ENCODE measurements around the gene KAT6B. TPM values are rescaled to one million over a fixed set of nuclear protein-coding genes. Genes with fewer than 3 reads are reported as not detected.

Gene KAT6B
- total and polyA plus RNA-seq, 2 donors (not counting 1 experiment from before 2014, with no cell fraction given), result 8.6 to 111 TPM

- Histone ChIP-seq H3K4me3 (ENCODE audit: control extremely low read depth in 1 of 5, extremely low read depth in 1 of 5, insufficient read depth in 1 of 5, low read depth in 2 of 5, low read length in 4 of 5) (no peak overlapping the region), H3K79me2 (ENCODE audit: control insufficient read depth, insufficient read depth, low read length) (no peaks in the 10 kb centered on the region), H3K9ac (ENCODE audit: low read length) (no peak overlapping the region), H2AFZ (ENCODE audit: insufficient read depth, low read depth, low read length, poor library complexity, severe bottlenecking) (no peak overlapping the region), H3K36me3 (replicated peaks in 1 of 2; ENCODE audit: control extremely low read depth in 1 of 2, control insufficient read depth in 1 of 2, extremely low read depth in 1 of 2, insufficient read depth in 2 of 2, low read length in 1 of 2) (peaks cover 3 to 35% of the 10 kb centered on the region in 2 experiments), H3K9me3 (ENCODE audit: control extremely low read depth in 1 of 3, control insufficient read depth in 2 of 3, insufficient read depth in 1 of 3, low read length in 2 of 3) (no peaks in the 10 kb centered on the region), H3K27me3 (replicated peaks in 1 of 4; ENCODE audit: control extremely low read depth in 1 of 4, control insufficient read depth in 3 of 4, insufficient read depth in 4 of 4, low read length in 3 of 4) (no peaks in the 10 kb centered on the region), H3K27ac (ENCODE audit: low read length in 2 of 2) (no peak overlapping the region), H3K4me2 (replicated peaks; ENCODE audit: low read depth, low read length, poor library complexity, severe bottlenecking) (no peak overlapping the region), H4K20me1 (ENCODE audit: control insufficient read depth, insufficient read depth, low read length, poor library complexity, severe bottlenecking) (no peaks in the 10 kb centered on the region), H3K4me1 (ENCODE audit: control insufficient read depth in 2 of 2, insufficient read depth in 2 of 2, low read length in 2 of 2) (peaks cover under 1 to 4% of the 10 kb centered on the region in 2 donors)
- peaks cover 7% of the 10 kb centered on the region for H3K4me1 Mint-ChIP-seq
- intact Hi-C loops (cut with micrococcal nuclease), result no loop called here
- H3K4me3 Mint-ChIP-seq, result no peak overlapping the region
- H3K9me3 Mint-ChIP-seq (ENCODE audit: insufficient read depth), result no peaks in the 10 kb centered on the region
- no peaks in the 10 kb centered on the region for H3K27me3 Mint-ChIP-seq
- DNase-seq (no peak), ATAC-seq (ENCODE audit: low read depth) (no peak)
- no CpG with 5 or more reads among the region's 2 CpGs for WGBS (ENCODE audit: insufficient coverage)
- CTCF ChIA-PET, result no interaction called here
- POLR2A ChIA-PET, result no interaction called here
- TF ChIP-seq EZH2 (IDR thresholded peaks at IDR 0.05; ENCODE audit: borderline replicate concordance, insufficient read depth, low read depth, low read length, poor library complexity, severe bottlenecking) (no peak), CTCF (IDR thresholded peaks at IDR 0.05) (no peak)
- no peak overlapping the region for H3K27ac Mint-ChIP-seq
These were observed 161.8 kb downstream of the KAT6B start for GRCh38 chr10:74988054-74988775.

- H3K27me3 Mint-ChIP-seq, result no peaks in the 10 kb centered on the region
- ChIA-PET POLR2A (no interaction called here), CTCF (no interaction called here)
- Histone ChIP-seq H3K36me3 (replicated peaks in 1 of 2; ENCODE audit: control extremely low read depth in 1 of 2, control insufficient read depth in 1 of 2, extremely low read depth in 1 of 2, insufficient read depth in 2 of 2, low read length in 1 of 2) (peaks cover 0 to 30% of the 10 kb centered on the region in 2 experiments), H3K4me2 (replicated peaks; ENCODE audit: low read depth, low read length, poor library complexity, severe bottlenecking) (no peak overlapping the region), H3K9me3 (ENCODE audit: control extremely low read depth in 1 of 3, control insufficient read depth in 2 of 3, insufficient read depth in 1 of 3, low read length in 2 of 3) (no peaks in the 10 kb centered on the region), H3K27ac (ENCODE audit: low read length in 2 of 2) (no peak overlapping the region), H3K27me3 (replicated peaks in 1 of 4; ENCODE audit: control extremely low read depth in 1 of 4, control insufficient read depth in 3 of 4, insufficient read depth in 4 of 4, low read length in 3 of 4) (no peaks in the 10 kb centered on the region), H3K9ac (ENCODE audit: low read length) (no peak overlapping the region), H3K79me2 (ENCODE audit: control insufficient read depth, insufficient read depth, low read length) (no peaks in the 10 kb centered on the region), H2AFZ (ENCODE audit: insufficient read depth, low read depth, low read length, poor library complexity, severe bottlenecking) (no peak overlapping the region), H3K4me3 (ENCODE audit: control extremely low read depth in 1 of 5, extremely low read depth in 1 of 5, insufficient read depth in 1 of 5, low read depth in 2 of 5, low read length in 4 of 5) (no peak overlapping the region), H4K20me1 (ENCODE audit: control insufficient read depth, insufficient read depth, low read length, poor library complexity, severe bottlenecking) (no peaks in the 10 kb centered on the region), H3K4me1 (ENCODE audit: control insufficient read depth in 2 of 2, insufficient read depth in 2 of 2, low read length in 2 of 2) (peaks cover 0 to 4% of the 10 kb centered on the region in 2 donors)
- ATAC-seq (ENCODE audit: low read depth) (no peak), DNase-seq (no peak)
- WGBS (ENCODE audit: insufficient coverage), result 100% methylated on average over 2 of the region's 5 CpGs
- TF ChIP-seq CTCF (IDR thresholded peaks at IDR 0.05) (no peak), EZH2 (IDR thresholded peaks at IDR 0.05; ENCODE audit: borderline replicate concordance, insufficient read depth, low read depth, low read length, poor library complexity, severe bottlenecking) (no peak)
- H3K9me3 Mint-ChIP-seq (ENCODE audit: insufficient read depth), result no peaks in the 10 kb centered on the region
- H3K27ac Mint-ChIP-seq, result no peak overlapping the region
- intact Hi-C loops (cut with micrococcal nuclease), result no loop called here
- H3K4me3 Mint-ChIP-seq, result no peak overlapping the region
- peaks cover 3% of the 10 kb centered on the region for H3K4me1 Mint-ChIP-seq
These were observed 162.6 kb downstream of the KAT6B start for GRCh38 chr10:74988832-74989561.
